Lung (tissue), 12 donors: ENCODE results near the gene KLHL25. TPM values are rescaled to one million over a fixed set of nuclear protein-coding genes. Genes with fewer than 3 reads are reported as not detected.

ENCODE experiments used
- ATAC-seq: fragments of 200-7000 bp; cut with Tn5 transposase; one replicate; pipeline ENCODE4 v1.9.1; 2020; ENCODE audit warnings: moderate number of reproducible peaks; ENCODE audit not compliant: insufficient read depth, low FRiP score
- DNase-seq, 3 donors: peaks; one replicate each; pipeline ENCODE4 v3.0.0-alpha.2; 2013 to 2017
- H3K27ac ChIP-seq, 2 donors: one replicate each; pipeline ENCODE4 v1.5.1; 2013; ENCODE audit warnings: mild to moderate bottlenecking in 2 of 2, moderate library complexity in 2 of 2, control low read depth in 1 of 2, inconsistent platforms in 1 of 2, low read depth in 1 of 2, low read length in 1 of 2
- H3K27me3 ChIP-seq, 3 donors: one replicate each; pipeline ENCODE4 v1.5.1; 2013; ENCODE audit warnings: low read length in 2 of 3; ENCODE audit not compliant: control insufficient read depth in 3 of 3, insufficient read depth in 3 of 3
- H3K36me3 ChIP-seq, 4 donors: one replicate each; pipeline ENCODE4 v1.5.1; 2013; ENCODE audit warnings: low read length in 4 of 4, mild to moderate bottlenecking in 1 of 4, moderate library complexity in 1 of 4; ENCODE audit not compliant: control insufficient read depth in 4 of 4, insufficient read depth in 4 of 4
- H3K4me1 ChIP-seq, 5 donors: one replicate each; pipeline ENCODE4 v1.5.1; 2013; ENCODE audit warnings: low read length in 5 of 5, mild to moderate bottlenecking in 2 of 5, moderate library complexity in 1 of 5; ENCODE audit not compliant: control insufficient read depth in 5 of 5, insufficient read depth in 5 of 5
- H3K4me3 ChIP-seq: one replicate; pipeline ENCODE4 v1.5.1; 2013; ENCODE audit warnings: mild to moderate bottlenecking, control low read depth, moderate library complexity
- H3K9ac ChIP-seq, 2 donors: one replicate each; pipeline ENCODE4 v1.5.1; 2013; ENCODE audit warnings: low read length in 2 of 2, control low read depth in 1 of 2; ENCODE audit not compliant: insufficient read depth in 1 of 2
- H3K9me3 ChIP-seq, 4 donors: one replicate each; pipeline ENCODE4 v1.5.1; 2013; ENCODE audit warnings: low read length in 3 of 4, mild to moderate bottlenecking in 1 of 4, moderate library complexity in 1 of 4; ENCODE audit not compliant: control insufficient read depth in 4 of 4, insufficient read depth in 3 of 4
- WGBS, 2 donors: extraction: QIAGEN DNeasy Blood & Tissue Kit; methylation state at CpG; one replicate each; pipeline ENCODE4 v1.1.7; 2013; 5-methylcytosine and 5-hydroxymethylcytosine counted together
- polyA plus RNA-seq, 2 donors: library from polyadenylated mRNA; stranded (reverse); fragments of 200-250 nt; gene quantifications; one replicate each; pipeline ENCODE4 v1.2.1, GENCODE V29; 2013
- total RNA-seq, 2 donors: library from RNA; depleted of rRNA in 1 of 2; stranded (reverse); fragments of >200 nt in 1 of 2; gene quantifications; one replicate each; pipeline ENCODE4 v1.2.1, GENCODE V29; 2014 to 2021
- TF ChIP-seq, protein P1 (sequence below): IDR thresholded peaks from 2 replicates; pipeline ENCODE4 v1.5.1; 2012; ENCODE audit warnings: mild to moderate bottlenecking; ENCODE audit errors: control extremely low read depth, extremely low read depth
- donor health status: control.
- donor health status: control.
- donor health status: Bipolar disorder and iron deficiency.
- donor health status: healthy.
- donor health status: DM: yes; HTN: yes; CAD: no.

Gene KLHL25
- total and polyA plus RNA-seq, 4 donors: 3.0 to 9.2 (median 7.1) TPM

DNA sequence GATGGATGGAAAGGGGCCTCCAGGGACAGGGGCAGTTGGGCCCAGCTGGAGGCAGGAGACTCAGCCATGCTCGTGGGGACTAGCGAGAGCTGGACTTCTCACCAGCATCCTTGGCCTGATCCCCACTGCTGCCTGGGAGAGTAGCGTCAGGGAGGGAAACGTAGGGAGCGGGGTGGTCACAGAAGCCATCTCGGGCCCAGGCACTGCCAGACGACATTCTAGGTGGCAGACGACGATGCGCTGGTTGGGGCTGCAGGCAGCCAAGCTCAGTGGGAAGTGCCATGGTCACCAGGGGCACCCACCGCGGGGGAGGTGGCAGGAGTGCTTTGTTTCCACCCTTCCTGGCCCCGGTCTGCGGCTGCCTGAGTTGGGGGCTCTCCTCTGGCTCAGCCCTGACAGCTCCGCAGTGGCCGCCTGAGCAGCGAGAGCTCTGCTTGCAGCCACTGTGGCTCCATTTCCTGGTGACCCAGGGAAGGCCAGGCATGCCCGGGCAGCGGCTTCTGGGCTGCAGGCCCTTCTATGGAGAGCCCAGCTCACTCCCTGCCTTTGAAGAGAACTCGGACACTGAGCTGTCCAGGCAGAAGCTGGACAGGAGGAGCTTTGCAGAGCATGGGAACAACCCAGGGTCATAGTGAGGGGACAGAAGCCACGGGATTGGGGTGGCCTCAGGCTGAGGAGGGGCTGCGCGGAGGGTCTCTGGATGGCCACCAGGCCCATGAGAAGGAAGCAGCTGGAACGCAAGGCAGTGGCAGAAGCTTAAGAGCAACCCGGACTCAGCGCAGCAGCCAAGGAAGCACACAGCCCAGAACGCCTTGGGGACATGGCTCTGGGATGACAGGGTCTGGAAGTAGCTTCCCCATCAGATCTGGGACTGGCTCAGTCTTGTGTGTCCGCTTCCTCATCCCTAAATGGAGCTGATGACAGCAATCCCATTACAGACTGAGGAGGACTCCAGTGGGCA lies 30.8 kb downstream of the KLHL25 start:
- H3K27me3 ChIP-seq: no peaks in the 10 kb centered on the region
- TF ChIP-seq, protein P1, sequence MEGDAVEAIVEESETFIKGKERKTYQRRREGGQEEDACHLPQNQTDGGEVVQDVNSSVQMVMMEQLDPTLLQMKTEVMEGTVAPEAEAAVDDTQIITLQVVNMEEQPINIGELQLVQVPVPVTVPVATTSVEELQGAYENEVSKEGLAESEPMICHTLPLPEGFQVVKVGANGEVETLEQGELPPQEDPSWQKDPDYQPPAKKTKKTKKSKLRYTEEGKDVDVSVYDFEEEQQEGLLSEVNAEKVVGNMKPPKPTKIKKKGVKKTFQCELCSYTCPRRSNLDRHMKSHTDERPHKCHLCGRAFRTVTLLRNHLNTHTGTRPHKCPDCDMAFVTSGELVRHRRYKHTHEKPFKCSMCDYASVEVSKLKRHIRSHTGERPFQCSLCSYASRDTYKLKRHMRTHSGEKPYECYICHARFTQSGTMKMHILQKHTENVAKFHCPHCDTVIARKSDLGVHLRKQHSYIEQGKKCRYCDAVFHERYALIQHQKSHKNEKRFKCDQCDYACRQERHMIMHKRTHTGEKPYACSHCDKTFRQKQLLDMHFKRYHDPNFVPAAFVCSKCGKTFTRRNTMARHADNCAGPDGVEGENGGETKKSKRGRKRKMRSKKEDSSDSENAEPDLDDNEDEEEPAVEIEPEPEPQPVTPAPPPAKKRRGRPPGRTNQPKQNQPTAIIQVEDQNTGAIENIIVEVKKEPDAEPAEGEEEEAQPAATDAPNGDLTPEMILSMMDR: no peak
- peaks cover 0 to 10% (median 3%) of the 10 kb centered on the region in 4 donors for H3K36me3 ChIP-seq
- H3K4me3 ChIP-seq: no peak overlapping the region
- H3K9me3 ChIP-seq: no peaks in the 10 kb centered on the region
- no peak for ATAC-seq
- H3K4me1 ChIP-seq: peaks cover 4 to 22% (median 6%) of the 10 kb centered on the region in 5 donors
- H3K9ac ChIP-seq: no peak overlapping the region
- peak overlapping the region in 1 of 2 donors; percentile 34 for H3K27ac ChIP-seq
- DNase-seq: no peak
- 91 to 93% methylated on average over 28 of the region's 28 CpGs for WGBS, 2 donors

DNA sequence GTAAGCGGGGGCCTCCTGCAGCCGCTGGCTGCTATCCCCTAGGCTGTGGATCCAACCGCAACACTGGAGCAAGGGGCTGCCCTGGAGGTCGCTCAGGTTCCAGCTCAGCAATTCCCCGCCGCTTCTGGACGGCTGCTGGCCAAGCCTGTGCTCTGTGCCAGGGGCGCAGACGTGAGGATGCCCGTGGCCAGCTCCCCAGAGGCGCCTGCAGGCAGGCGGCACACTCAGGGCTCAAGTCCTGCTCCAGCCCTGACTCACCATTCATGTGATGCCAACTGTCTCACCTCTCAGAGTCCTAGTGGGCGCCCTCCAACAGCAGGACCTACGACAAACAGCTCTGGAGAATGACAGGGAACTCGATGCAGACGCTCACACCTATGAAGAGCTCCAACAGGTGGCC lies 31.6 kb downstream of the KLHL25 start:
- no peak for ATAC-seq
- Histone ChIP-seq H3K36me3 (peaks cover 0 to 8% (median 5%) of the 10 kb centered on the region in 4 donors), H3K9ac (peak overlapping the region in 1 of 2 donors; percentile 13), H3K4me1 (peaks cover 4 to 22% (median 6%) of the 10 kb centered on the region in 5 donors), H3K9me3 (no peaks in the 10 kb centered on the region), H3K27ac (peak overlapping the region in 1 of 2 donors; percentile 34), H3K27me3 (no peaks in the 10 kb centered on the region), H3K4me3 (no peak overlapping the region)
- DNase-seq: no peak
- WGBS, 2 donors: 89 to 90% methylated on average over 16 of the region's 16 CpGs
- TF ChIP-seq, protein P1: no peak

DNA sequence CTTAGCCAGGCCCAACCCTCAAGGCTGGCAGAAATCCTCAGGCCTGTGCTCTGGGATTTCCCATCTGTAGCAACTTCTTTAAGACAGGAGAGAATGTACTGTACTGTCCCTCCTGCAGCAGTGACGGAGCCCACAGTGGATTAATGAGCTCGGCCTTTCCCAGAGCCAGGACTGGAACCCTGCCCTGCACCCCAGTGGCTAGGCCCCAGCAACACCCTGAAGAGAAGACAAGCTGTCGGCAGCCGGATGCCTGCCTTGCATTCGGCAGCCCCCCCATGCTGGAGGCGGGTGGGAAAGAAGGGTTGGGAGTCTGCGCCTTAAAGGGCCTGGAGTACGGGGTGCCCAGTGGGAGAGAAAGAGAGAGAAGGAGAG lies 32.0 kb downstream of the KLHL25 start:
- peaks cover 0 to 8% (median 4%) of the 10 kb centered on the region in 4 donors for H3K36me3 ChIP-seq
- H3K4me3 ChIP-seq: no peak overlapping the region
- no peak overlapping the region for H3K27ac ChIP-seq
- no peak for DNase-seq
- WGBS, 2 donors: 87 to 92% methylated on average over 8 of the region's 8 CpGs
- no peak overlapping the region for H3K9ac ChIP-seq
- ATAC-seq: no peak
- no peaks in the 10 kb centered on the region for H3K9me3 ChIP-seq
- peaks cover 4 to 22% (median 6%) of the 10 kb centered on the region in 5 donors for H3K4me1 ChIP-seq
- TF ChIP-seq, protein P1: no peak
- H3K27me3 ChIP-seq: no peaks in the 10 kb centered on the region
